Measurements from ENCODE around the gene SLITRK3.

The SLITRK3 gene

DNA sequence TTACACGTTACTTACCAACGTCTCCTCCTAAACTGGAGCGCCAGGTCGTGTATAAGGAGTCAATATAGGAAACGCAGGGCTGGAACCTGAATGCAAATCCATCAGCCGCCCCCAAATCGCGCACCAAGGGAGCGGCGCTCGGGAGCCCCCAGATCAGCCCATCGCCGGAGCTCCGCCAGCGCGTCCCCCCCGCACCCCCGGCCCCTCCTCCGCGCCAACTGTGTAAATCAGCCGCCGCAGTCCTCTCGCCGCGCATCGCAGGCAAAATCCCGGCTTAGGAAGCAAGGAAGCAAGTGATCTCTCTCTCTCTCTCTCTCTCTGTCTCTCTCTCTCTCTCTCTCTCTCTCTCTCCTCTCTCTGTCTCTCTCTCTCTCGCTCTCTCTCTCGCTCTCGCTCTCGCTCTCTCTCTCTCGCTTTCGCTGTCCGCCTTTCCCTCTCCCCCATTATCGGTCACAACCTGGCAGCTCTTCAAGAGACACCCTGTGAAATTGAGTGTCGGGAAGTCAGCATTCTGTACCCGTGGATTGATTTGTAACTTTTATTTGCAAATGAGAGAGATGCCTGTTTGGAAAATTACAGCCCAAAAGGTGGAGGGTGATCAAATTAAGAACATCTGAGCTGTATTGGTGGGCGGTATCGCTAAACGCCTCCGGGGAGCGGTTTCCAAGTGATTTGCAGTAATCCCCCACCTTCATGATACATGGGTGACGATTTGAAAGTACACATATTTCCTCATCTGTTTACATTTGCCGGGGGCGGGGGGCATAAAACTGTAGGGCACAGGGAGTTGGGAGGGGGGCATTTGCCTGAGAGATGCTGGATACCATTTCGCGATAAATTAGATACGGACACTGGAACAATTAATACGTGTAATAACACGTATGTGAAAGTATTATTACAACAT is 645 bp upstream of the SLITRK3 start:
- TF ChIP-seq, protein P1, sequence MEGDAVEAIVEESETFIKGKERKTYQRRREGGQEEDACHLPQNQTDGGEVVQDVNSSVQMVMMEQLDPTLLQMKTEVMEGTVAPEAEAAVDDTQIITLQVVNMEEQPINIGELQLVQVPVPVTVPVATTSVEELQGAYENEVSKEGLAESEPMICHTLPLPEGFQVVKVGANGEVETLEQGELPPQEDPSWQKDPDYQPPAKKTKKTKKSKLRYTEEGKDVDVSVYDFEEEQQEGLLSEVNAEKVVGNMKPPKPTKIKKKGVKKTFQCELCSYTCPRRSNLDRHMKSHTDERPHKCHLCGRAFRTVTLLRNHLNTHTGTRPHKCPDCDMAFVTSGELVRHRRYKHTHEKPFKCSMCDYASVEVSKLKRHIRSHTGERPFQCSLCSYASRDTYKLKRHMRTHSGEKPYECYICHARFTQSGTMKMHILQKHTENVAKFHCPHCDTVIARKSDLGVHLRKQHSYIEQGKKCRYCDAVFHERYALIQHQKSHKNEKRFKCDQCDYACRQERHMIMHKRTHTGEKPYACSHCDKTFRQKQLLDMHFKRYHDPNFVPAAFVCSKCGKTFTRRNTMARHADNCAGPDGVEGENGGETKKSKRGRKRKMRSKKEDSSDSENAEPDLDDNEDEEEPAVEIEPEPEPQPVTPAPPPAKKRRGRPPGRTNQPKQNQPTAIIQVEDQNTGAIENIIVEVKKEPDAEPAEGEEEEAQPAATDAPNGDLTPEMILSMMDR (IDR thresholded peaks at IDR 0.05; ENCODE audit: low read depth, low read length) = no peak
- TF ChIP-seq MYC (IDR thresholded peaks at IDR 0.05; ENCODE audit: low read depth, low read length) = no peak
- TF ChIP-seq, protein P2, sequence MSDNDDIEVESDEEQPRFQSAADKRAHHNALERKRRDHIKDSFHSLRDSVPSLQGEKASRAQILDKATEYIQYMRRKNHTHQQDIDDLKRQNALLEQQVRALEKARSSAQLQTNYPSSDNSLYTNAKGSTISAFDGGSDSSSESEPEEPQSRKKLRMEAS (IDR thresholded peaks at IDR 0.05; ENCODE audit: low read depth, low read length) = no peak
- TF ChIP-seq POLR2A (IDR thresholded peaks at IDR 0.05; ENCODE audit: extremely low read depth, insufficient read length) = no peak
- H3K4me3 ChIP-seq (ENCODE audit: low read depth, low read length) = no peak overlapping the region
- no peak for DNase-seq (ENCODE audit: low read depth)

DNA sequence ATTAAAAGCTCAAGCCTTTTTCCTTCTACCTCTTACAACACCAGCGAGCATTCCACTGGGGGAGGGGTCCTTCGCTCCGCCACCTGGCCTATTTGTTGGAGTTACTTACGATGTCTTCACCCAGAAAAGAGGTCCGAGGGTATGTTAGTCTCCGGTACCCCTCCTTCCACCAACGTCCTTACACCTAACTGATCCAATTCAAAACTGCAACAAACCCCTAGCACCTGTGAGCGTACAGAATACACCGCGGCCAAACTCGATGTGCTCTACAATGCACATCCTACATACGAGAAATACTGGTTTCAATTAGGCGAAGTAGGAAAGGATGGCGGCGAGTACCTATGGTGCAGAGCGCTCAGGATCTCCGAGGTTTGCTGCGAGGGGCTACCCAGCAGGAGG is 944 bp downstream of the SLITRK3 start:
- H3K4me3 ChIP-seq (ENCODE audit: low read depth, low read length) = no peak overlapping the region
- no peak for DNase-seq (ENCODE audit: low read depth)
- no peak for TF ChIP-seq POLR2A (IDR thresholded peaks at IDR 0.05; ENCODE audit: extremely low read depth, insufficient read length)
- TF ChIP-seq MYC (IDR thresholded peaks at IDR 0.05; ENCODE audit: low read depth, low read length) = no peak
- TF ChIP-seq, protein P2 (IDR thresholded peaks at IDR 0.05; ENCODE audit: low read depth, low read length) = no peak
- TF ChIP-seq, protein P1 (IDR thresholded peaks at IDR 0.05; ENCODE audit: low read depth, low read length) = no peak

- TF ChIP-seq POLR2A (IDR thresholded peaks at IDR 0.05; ENCODE audit: extremely low read depth, insufficient read length) (no peak), MYC (IDR thresholded peaks at IDR 0.05; ENCODE audit: low read depth, low read length) (no peak)
- TF ChIP-seq, protein P2 (IDR thresholded peaks at IDR 0.05; ENCODE audit: low read depth, low read length) = no peak
- TF ChIP-seq, protein P1 (IDR thresholded peaks at IDR 0.05; ENCODE audit: low read depth, low read length) = no peak
- no peak overlapping the region for H3K4me3 ChIP-seq (ENCODE audit: low read depth, low read length)
- DNase-seq (ENCODE audit: low read depth) = no peak
Observed at GRCh38 chr3:165194511-165195240, 1.5 kb downstream of the SLITRK3 start.

DNA sequence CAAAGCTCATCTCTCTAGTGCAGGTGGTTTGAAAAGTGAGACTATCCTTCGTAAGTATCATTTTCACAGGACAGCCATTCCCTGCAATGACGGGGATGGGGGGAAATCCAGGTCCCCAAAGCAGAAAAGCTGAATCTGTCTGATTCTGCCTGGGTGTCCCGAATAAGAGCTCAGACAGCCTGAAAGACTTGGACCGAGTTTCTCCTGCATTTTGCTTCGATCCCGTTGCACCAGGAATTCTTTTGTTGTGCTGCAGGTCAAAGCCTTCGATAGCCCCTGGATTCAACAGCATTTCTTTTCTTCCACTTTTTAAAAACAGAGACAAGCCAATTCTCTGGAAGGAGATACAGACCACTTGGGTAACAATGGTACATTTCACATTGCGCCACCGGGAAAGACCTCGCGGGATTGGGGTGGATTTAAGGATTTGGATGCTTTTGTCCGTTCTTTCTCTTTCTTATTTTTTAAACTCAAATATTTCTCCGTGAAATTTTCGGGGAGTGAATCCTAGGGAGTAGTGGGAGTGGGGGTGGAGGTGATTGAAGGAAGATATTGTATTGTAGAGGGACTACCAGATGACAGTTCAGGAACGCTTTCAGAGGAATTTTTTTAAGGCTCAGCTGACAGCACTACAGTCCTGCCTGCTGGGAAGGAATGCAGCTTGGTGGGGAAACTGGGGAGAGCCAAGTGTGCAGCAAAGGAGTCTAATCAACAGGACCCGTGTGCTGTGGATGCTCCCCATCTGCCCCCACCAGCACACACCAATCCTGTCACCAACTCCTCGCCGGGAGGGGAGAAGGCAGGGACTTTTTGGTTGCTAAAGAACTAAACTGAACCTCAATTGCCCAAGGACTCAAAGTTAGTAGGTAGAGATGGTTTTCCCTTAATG is 2.6 kb downstream of the SLITRK3 start:
- DNase-seq (ENCODE audit: low read depth) = no peak
- TF ChIP-seq POLR2A (IDR thresholded peaks at IDR 0.05; ENCODE audit: extremely low read depth, insufficient read length) = no peak
- no peak for TF ChIP-seq MYC (IDR thresholded peaks at IDR 0.05; ENCODE audit: low read depth, low read length)
- no peak overlapping the region for H3K4me3 ChIP-seq (ENCODE audit: low read depth, low read length)

GRCh38 chr3:165192610-165193192 is 3.5 kb downstream of the SLITRK3 start:
- no peak for DNase-seq (ENCODE audit: low read depth)
- no peak overlapping the region for H3K4me3 ChIP-seq (ENCODE audit: low read depth, low read length)

More at GRCh38 chr3:165192610-165193192, 3.5 kb downstream of the SLITRK3 start:
- TF ChIP-seq, protein P1 (IDR thresholded peaks at IDR 0.05; ENCODE audit: low read depth, low read length) = no peak
- TF ChIP-seq POLR2A (IDR thresholded peaks at IDR 0.05; ENCODE audit: extremely low read depth, insufficient read length) (no peak), MYC (IDR thresholded peaks at IDR 0.05; ENCODE audit: low read depth, low read length) (no peak)
- TF ChIP-seq, protein P2 (IDR thresholded peaks at IDR 0.05; ENCODE audit: low read depth, low read length) = no peak
